GM12878 (cell line): ENCODE data around the gene MFAP2. TPM values are rescaled to one million over a fixed set of nuclear protein-coding genes. Genes with fewer than 3 reads are reported as not detected.

Experiments
- ATAC-seq: fragments of 200-7000 bp; cut with Tn5 transposase; 3 replicates; pipeline ENCODE4 v1.9.1; 2020; ENCODE audit warnings: mild to moderate bottlenecking, moderate library complexity
- BruUV-seq: library from RNA; stranded (reverse); fragments of 400-500 nt; replicated peaks from 2 replicates; lab custom pipeline; 2021; lab: Mats Ljungman, UMichigan
- CTCF ChIA-PET: fragments of 300-600 bp; sonication (Branson Sonifier 250); formaldehyde crosslinking; extraction: SDS; loops from one replicate; lab custom pipeline; 2021; ENCODE audit warnings: inconsistent platforms; lab: Yijun Ruan, JAX
- POLR2A ChIA-PET: fragments of 350-600 bp; formaldehyde crosslinking; extraction: SDS; loops from one replicate; lab custom pipeline; 2021; ENCODE audit warnings: inconsistent platforms; lab: Charles Lee
- RAD21 ChIA-PET: fragments of 300-600 bp; sonication (Branson Sonifier 250); formaldehyde crosslinking; loops from one replicate; lab custom pipeline; 2023; ENCODE audit warnings: antibody characterized with exemption; ENCODE audit not compliant: unreplicated experiment; lab: Charles Lee
- SMC1A ChIA-PET: fragments of 300-600 bp; sonication (Branson Sonifier 250); formaldehyde crosslinking; loops from one replicate; lab custom pipeline; 2023; ENCODE audit not compliant: unreplicated experiment, uncharacterized antibody; lab: Charles Lee
- DNase-seq: peaks from one replicate; pipeline ENCODE4 v3.0.0-alpha.2; 2011; ENCODE audit warnings: low read depth, low spot score
- FAIRE-seq: peaks from 3 replicates; lab custom pipeline; 2011; peaks lifted over from hg19 to GRCh38; lab: Jason Lieb, UNC
- H2AFZ ChIP-seq: 2 replicates; pipeline ENCODE4 v1.6.0; 2011; ENCODE audit warnings: low read depth, low read length, control low read depth; ENCODE audit not compliant: control insufficient read depth
- H3K27ac ChIP-seq: 2 replicates; pipeline ENCODE4 v1.5.1; 2011; ENCODE audit warnings: control low read depth; ENCODE audit not compliant: control insufficient read depth, insufficient read depth
- H3K27me3 ChIP-seq, 2 experiments: replicated peaks in 1 of 2; 2 replicates each; pipeline versions ENCODE4 v1.6.0 to v1.6.1; 2011; ENCODE audit warnings: low read length in 1 of 2; ENCODE audit not compliant: control insufficient read depth in 2 of 2, insufficient read depth in 2 of 2
- H3K36me3 ChIP-seq, 2 experiments: 2 replicates each; pipeline ENCODE4 v1.5.1; 2011; ENCODE audit warnings: low read length in 1 of 2; ENCODE audit not compliant: control insufficient read depth in 2 of 2, insufficient read depth in 2 of 2
- H3K4me1 ChIP-seq: 2 replicates; pipeline ENCODE4 v1.6.1; 2011; ENCODE audit warnings: mild to moderate bottlenecking, low read length, moderate library complexity, mixed read lengths; ENCODE audit not compliant: control insufficient read depth, insufficient read depth
- H3K4me2 ChIP-seq: 2 replicates; pipeline ENCODE4 v1.6.0; 2011; ENCODE audit warnings: control low read depth; ENCODE audit not compliant: control insufficient read depth, insufficient read depth
- H3K4me3 ChIP-seq: fragments of 200-600 bp; sonication (generic); 2 replicates; pipeline ENCODE4 v1.5.1; 2016
- H3K79me2 ChIP-seq: 2 replicates; pipeline ENCODE4 v1.6.0; 2011; ENCODE audit warnings: low read length; ENCODE audit not compliant: control insufficient read depth, insufficient read depth
- H3K9ac ChIP-seq: 2 replicates; pipeline ENCODE4 v1.8.0; 2011; ENCODE audit warnings: low read length, control low read depth, mixed read lengths; ENCODE audit not compliant: control insufficient read depth, insufficient read depth
- H3K9me3 ChIP-seq: replicated peaks from 3 replicates; pipeline ENCODE4 v1.5.1; 2011; ENCODE audit warnings: mild to moderate bottlenecking, low read length; ENCODE audit not compliant: control insufficient read depth, insufficient read depth
- H4K20me1 ChIP-seq: 2 replicates; pipeline ENCODE4 v1.6.0; 2011; ENCODE audit not compliant: control insufficient read depth, insufficient read depth
- ATF7 ChIP-seq: fragments of 450-650 bp; IDR thresholded peaks from 2 replicates; pipeline ENCODE4 v1.6.1; 2016; ENCODE audit warnings: low read depth, mild to moderate bottlenecking
- BCL11A ChIP-seq: IDR thresholded peaks from 2 replicates; pipeline ENCODE4 v1.6.1; 2011; ENCODE audit warnings: low read depth, low read length
- BCL3 ChIP-seq: IDR thresholded peaks from 2 replicates; pipeline ENCODE4 v1.6.1; 2011; ENCODE audit warnings: borderline replicate concordance, low read depth, mild to moderate bottlenecking, moderate library complexity, low read length; ENCODE audit not compliant: insufficient read depth, poor library complexity, severe bottlenecking
- CBFB ChIP-seq: IDR thresholded peaks from 2 replicates; pipeline ENCODE4 v1.6.1; 2016; ENCODE audit warnings: antibody characterized with exemption, low read depth
- EED ChIP-seq: sonication (generic); IDR thresholded peaks from 2 replicates; pipeline ENCODE4 v1.6.1; 2016; ENCODE audit warnings: antibody characterized with exemption, low read depth
- GATAD2B ChIP-seq: fragments of 450-650 bp; conservative IDR thresholded peaks from 2 replicates; pipeline ENCODE4 v1.6.1; 2017; ENCODE audit warnings: low read depth, mild to moderate bottlenecking, moderate library complexity
- HDAC6 ChIP-seq: fragments of 200-600 bp; sonication (generic); IDR thresholded peaks from one replicate; pipeline ENCODE4 v1.8.0; 2017; ENCODE audit warnings: antibody characterized with exemption; ENCODE audit not compliant: unreplicated experiment
- HSF1 ChIP-seq: fragments of 150-350 bp; IDR thresholded peaks from 2 replicates; pipeline ENCODE4 v1.6.1; 2014; ENCODE audit warnings: mild to moderate bottlenecking, low read depth, low read length
- IKZF2 ChIP-seq, 2 experiments: fragments of 450-650 bp; IDR thresholded peaks; 2 replicates each; pipeline ENCODE4 v1.6.1; 2017; ENCODE audit warnings: mild to moderate bottlenecking in 2 of 2, moderate library complexity in 2 of 2
- MAX ChIP-seq: IDR thresholded peaks from 2 replicates; pipeline ENCODE4 v1.6.1; 2012; ENCODE audit warnings: low read depth, low read length, improper control_type of control experiment
- MYC ChIP-seq: IDR thresholded peaks from 2 replicates; pipeline ENCODE4 v1.6.1; 2011; ENCODE audit warnings: mild to moderate bottlenecking, low read length, moderate library complexity, inconsistent platforms; ENCODE audit not compliant: insufficient read depth, insufficient replicate concordance, insufficient read length, severe bottlenecking
- NR2C2 ChIP-seq: IDR thresholded peaks from 2 replicates; pipeline ENCODE4 v1.6.1; 2011; ENCODE audit warnings: borderline replicate concordance, low read depth; ENCODE audit not compliant: control insufficient read depth, insufficient read length
- PRDM15 ChIP-seq: fragments of 450-650 bp; formaldehyde crosslinking; IDR thresholded peaks from 2 replicates; pipeline ENCODE4 v1.4.0; 2020; ENCODE audit warnings: mild to moderate bottlenecking, moderate library complexity
- SIX5 ChIP-seq: IDR thresholded peaks from 2 replicates; pipeline ENCODE4 v1.6.1; 2011; ENCODE audit warnings: mild to moderate bottlenecking, low read depth, low read length, moderate library complexity; ENCODE audit not compliant: severe bottlenecking
- TARDBP ChIP-seq: IDR thresholded peaks from 2 replicates; pipeline ENCODE4 v1.6.1; 2016; ENCODE audit warnings: borderline replicate concordance
- ZBED1 ChIP-seq: IDR thresholded peaks from 2 replicates; pipeline ENCODE4 v1.6.1; 2016; ENCODE audit warnings: borderline replicate concordance
- ZSCAN29 ChIP-seq: fragments of 450-650 bp; IDR thresholded peaks from 2 replicates; pipeline ENCODE4 v1.6.1; 2017; ENCODE audit warnings: mild to moderate bottlenecking, moderate library complexity
- WGBS: methylation state at CpG from one replicate; pipeline ENCODE4 v1.1.6; 2016; ENCODE audit warnings: low lambda C conversion rate; ENCODE audit not compliant: insufficient replicate concordance, insufficient coverage; ENCODE audit errors: missing lambda C conversion rate; 5-methylcytosine and 5-hydroxymethylcytosine counted together
- in situ Hi-C: fragments of 300-500 bp; cut with MboI; formaldehyde crosslinking; loops from 9 replicates; pipeline ENCODE4 v1.14.3; 2018; ENCODE audit warnings: mixed read lengths
- intact Hi-C: fragments of 100-400 bp; cut with micrococcal nuclease; formaldehyde crosslinking; loops from one replicate; pipeline ENCODE4 v1.14.2; 2022; ENCODE audit not compliant: unreplicated experiment
- polyA plus RNA-seq, 11 experiments: library from polyadenylated mRNA; depleted of rRNA in 4 of 11; unstranded in 6 of 11; stranded (reverse) in 5 of 11; fragments of >200 nt; fragmentation: Nextera tagmentation in 4 of 11; fragmentation: Illumina TruSeq in 1 of 11; extraction: Ambion mirVana in 4 of 11; extraction: Trizol in 1 of 11; gene quantifications; 1 replicate in 1 of 11; 2 replicates in 10 of 11; pipeline versions ENCODE4 v1.2.1 to v1.2.3, GENCODE V29; 2011 to 2016; ENCODE audit warnings: inconsistent platforms in 2 of 11, missing spikeins in 2 of 11, low read depth in 1 of 11
- total RNA-seq, 4 experiments: library from RNA; depleted of rRNA in 3 of 4; stranded (reverse); fragments of >200 nt in 3 of 4; fragmentation: Illumina TruSeq in 1 of 4; extraction: Trizol in 1 of 4; gene quantifications; 2 replicates each; pipeline versions ENCODE4 v1.2.1 to v1.2.3, GENCODE V29; 2013 to 2021

MFAP2 gene
- total and polyA plus RNA-seq, 10 of the 15 experiments (the other 5 are each of a cell fraction or from before 2014, with no cell fraction given), result 0.16 TPM; not detected in 9

GRCh38 chr1:16973215-16973614, 7.2 kb downstream of the MFAP2 start:
- FAIRE-seq (no peak), ATAC-seq (no peak), DNase-seq (no peak)
- ChIA-PET SMC1A (no interaction called here), POLR2A (no interaction called here), RAD21 (no interaction called here), CTCF (no interaction called here)
- BruUV-seq, result no TSS peak
- no peaks in the 10 kb centered on the region for H4K20me1 ChIP-seq
- in situ Hi-C loops (no loop called here), intact Hi-C loops (no loop called here)
- no peaks in the 10 kb centered on the region for H3K27me3 ChIP-seq
- WGBS, result 11% methylated on average over 9 of the region's 9 CpGs
- H3K36me3 ChIP-seq, result no peaks in the 10 kb centered on the region
- no peak overlapping the region for H2AFZ ChIP-seq
- H3K9ac ChIP-seq, result no peak overlapping the region
- no peak overlapping the region for H3K4me2 ChIP-seq
- no peaks in the 10 kb centered on the region for H3K79me2 ChIP-seq
- no peaks in the 10 kb centered on the region for H3K4me1 ChIP-seq
- H3K27ac ChIP-seq, result no peak overlapping the region
- no peak overlapping the region for H3K4me3 ChIP-seq
- no peaks in the 10 kb centered on the region for H3K9me3 ChIP-seq
- TF ChIP-seq ZSCAN29, result no peak
- TF ChIP-seq GATAD2B, result no peak
- TF ChIP-seq HSF1, result no peak
- no peak for TF ChIP-seq TARDBP
- no peak for TF ChIP-seq SIX5
- TF ChIP-seq MAX, result no peak
- TF ChIP-seq BCL3, result no peak
- no peak for TF ChIP-seq MYC
- no peak for TF ChIP-seq EED
- TF ChIP-seq CBFB, result no peak
- TF ChIP-seq HDAC6, result no peak
- no peak for TF ChIP-seq ZBED1
- no peak for TF ChIP-seq BCL11A
- TF ChIP-seq IKZF2 (IDR thresholded peaks at IDR 0.05), result no peak
- TF ChIP-seq ATF7, result no peak
- no peak for TF ChIP-seq NR2C2
- TF ChIP-seq PRDM15, result no peak
